B cell (primary cell): ENCODE measurements around the gene H2BK1. TPM values are rescaled to one million over a fixed set of nuclear protein-coding genes. Genes with fewer than 3 reads are reported as not detected.

Experiments
- ATAC-seq: fragments of 200-7000 bp; cut with Tn5 transposase; one replicate; pipeline ENCODE4 v1.10.0; 2021; ENCODE audit warnings: low read depth, mild to moderate bottlenecking, moderate number of reproducible peaks, moderate library complexity
- CTCF ChIA-PET: fragments of 350-600 bp; sonication (Branson Sonifier 250); formaldehyde crosslinking; loops from one replicate; lab custom pipeline; 2021; ENCODE audit warnings: antibody characterized with exemption, inconsistent platforms; lab: Charles Lee
- POLR2A ChIA-PET: fragments of 350-600 bp; sonication (Branson Sonifier 250); formaldehyde crosslinking; loops from one replicate; lab custom pipeline; 2021; ENCODE audit warnings: antibody characterized with exemption; lab: Charles Lee
- DNase-seq: peaks from one replicate; pipeline ENCODE4 v3.0.0; 2013
- H2AFZ ChIP-seq: 2 replicates; pipeline ENCODE4 v1.6.1; 2012; ENCODE audit warnings: mild to moderate bottlenecking, low read depth, low read length; ENCODE audit not compliant: insufficient read depth, poor library complexity, severe bottlenecking
- H3K27ac ChIP-seq, 2 donors: 1 replicate in 1 of 2; 2 replicates in 1 of 2; pipeline ENCODE4 v1.5.1; 2012 to 2013; ENCODE audit warnings: low read length in 2 of 2, mild to moderate bottlenecking in 2 of 2, moderate library complexity in 1 of 2
- H3K27me3 ChIP-seq, 4 experiments: fragments of 200-600 bp in 1 of 4; sonication (generic) in 1 of 4; replicated peaks in 1 of 4; 1 replicate in 2 of 4; 2 replicates in 2 of 4; pipeline versions ENCODE4 v1.6.1 to v1.7.0; 2013 to 2016; ENCODE audit warnings: low read length in 3 of 4, mild to moderate bottlenecking in 2 of 4, mixed read lengths in 1 of 4, moderate library complexity in 1 of 4; ENCODE audit not compliant: insufficient read depth in 4 of 4, control insufficient read depth in 3 of 4; ENCODE audit errors: control extremely low read depth in 1 of 4
- H3K36me3 ChIP-seq, 2 experiments: replicated peaks in 1 of 2; 1 replicate in 1 of 2; 2 replicates in 1 of 2; pipeline versions ENCODE4 v1.6.1 to v1.7.1; 2013; ENCODE audit warnings: low read length in 1 of 2; ENCODE audit not compliant: insufficient read depth in 2 of 2, control insufficient read depth in 1 of 2; ENCODE audit errors: control extremely low read depth in 1 of 2, extremely low read depth in 1 of 2
- H3K4me1 ChIP-seq, 2 donors: fragments of 200-600 bp in 1 of 2; sonication (generic) in 1 of 2; 1 replicate in 1 of 2; 2 replicates in 1 of 2; pipeline versions ENCODE4 v1.5.1 to v1.6.1; 2013 to 2017; ENCODE audit warnings: low read length in 2 of 2; ENCODE audit not compliant: control insufficient read depth in 2 of 2, insufficient read depth in 2 of 2
- H3K4me2 ChIP-seq: replicated peaks from 2 replicates; pipeline ENCODE3; 2012; ENCODE audit warnings: mild to moderate bottlenecking, low read depth, low read length; ENCODE audit not compliant: poor library complexity, severe bottlenecking
- H3K4me3 ChIP-seq, 5 experiments: fragments of 200-600 bp in 1 of 5; sonication (generic) in 1 of 5; 1 replicate in 3 of 5; 2 replicates in 2 of 5; pipeline versions ENCODE4 v1.5.1 to v1.7.0; 2011 to 2016; ENCODE audit warnings: low read length in 4 of 5, mild to moderate bottlenecking in 4 of 5, low read depth in 2 of 5, control low read depth in 1 of 5, moderate library complexity in 1 of 5; ENCODE audit not compliant: insufficient read depth in 1 of 5; ENCODE audit errors: control extremely low read depth in 1 of 5, extremely low read depth in 1 of 5
- H3K79me2 ChIP-seq: fragments of 200-600 bp; sonication (generic); one replicate; pipeline ENCODE4 v1.6.0; 2016; ENCODE audit warnings: low read length; ENCODE audit not compliant: control insufficient read depth, insufficient read depth
- H3K9ac ChIP-seq: fragments of 200-600 bp; sonication (generic); 2 replicates; pipeline ENCODE4 v1.6.1; 2017; ENCODE audit warnings: mild to moderate bottlenecking, low read length, moderate library complexity
- H3K9me3 ChIP-seq, 3 donors: one replicate each; pipeline versions ENCODE4 v1.6.1 to v1.7.1; 2013; ENCODE audit warnings: low read length in 2 of 3; ENCODE audit not compliant: control insufficient read depth in 2 of 3, insufficient read depth in 1 of 3; ENCODE audit errors: control extremely low read depth in 1 of 3
- H4K20me1 ChIP-seq: 2 replicates; pipeline ENCODE4 v1.6.0; 2012; ENCODE audit warnings: mild to moderate bottlenecking, low read length; ENCODE audit not compliant: insufficient read depth, control insufficient read depth, poor library complexity, severe bottlenecking
- H3K27ac Mint-ChIP-seq: one replicate; pipeline ENCODE4 v1.8.0; 2021; ENCODE audit warnings: mixed read lengths
- H3K27me3 Mint-ChIP-seq: one replicate; pipeline ENCODE4 v1.8.0; 2021; ENCODE audit warnings: mixed read lengths
- H3K4me1 Mint-ChIP-seq: one replicate; pipeline ENCODE4 v1.8.0; 2021; ENCODE audit warnings: mixed read lengths
- H3K4me3 Mint-ChIP-seq: one replicate; pipeline ENCODE4 v1.8.0; 2021; ENCODE audit warnings: mixed read lengths
- H3K9me3 Mint-ChIP-seq: one replicate; pipeline ENCODE4 v1.8.0; 2022; ENCODE audit warnings: mixed read lengths; ENCODE audit not compliant: insufficient read depth
- CTCF ChIP-seq: fragments of 200-600 bp; IDR thresholded peaks from one replicate; pipeline ENCODE4 v1.8.0; 2022; ENCODE audit warnings: antibody characterized with exemption, mild to moderate bottlenecking
- EZH2 ChIP-seq: IDR thresholded peaks from 2 replicates; pipeline ENCODE4 v1.6.1; 2012; ENCODE audit warnings: borderline replicate concordance, low read depth, mild to moderate bottlenecking, moderate library complexity, low read length; ENCODE audit not compliant: insufficient read depth, poor library complexity, severe bottlenecking
- WGBS: methylation state at CpG from one replicate; pipeline ENCODE4 v1.1.5; 2013; ENCODE audit warnings: missing lambda C conversion rate; ENCODE audit not compliant: insufficient coverage; 5-methylcytosine and 5-hydroxymethylcytosine counted together
- intact Hi-C: fragments of 100-400 bp; cut with micrococcal nuclease; formaldehyde crosslinking; loops from one replicate; pipeline ENCODE4 v1.10.0; 2022
- polyA plus RNA-seq: library from polyadenylated mRNA; depleted of rRNA; stranded (reverse); fragments of >200 nt; gene quantifications from 2 replicates; pipeline ENCODE4 v1.2.3, GENCODE V29; 2012
- total RNA-seq, 2 donors: library from RNA; stranded (reverse); fragments of 120-200 nt in 1 of 2; gene quantifications; 1 replicate in 1 of 2; 2 replicates in 1 of 2; pipeline versions ENCODE4 v1.2.3 to v1.2.4, GENCODE V29; 2013 to 2022

H2BK1 gene
- total and polyA plus RNA-seq, 2 donors (not counting 1 experiment from before 2014, with no cell fraction given), result 4.2 TPM; not detected in 1

- peak overlapping the region in 4 of 5 experiments; percentile 19 to 47 (median 41) for H3K4me3 ChIP-seq
Measured at GRCh38 chr7:151251689-151252560, 41.6 kb upstream of the H2BK1 start.

More at GRCh38 chr7:151251689-151252560, 41.6 kb upstream of the H2BK1 start:
- peak overlapping the region; percentile 86 for H3K4me3 Mint-ChIP-seq
- peaks cover 57% of the 10 kb centered on the region for H3K27me3 Mint-ChIP-seq
- Histone ChIP-seq H3K4me1 (peaks cover 23 to 30% of the 10 kb centered on the region in 2 donors), H2AFZ (peak overlapping the region; percentile 70), H3K36me3 (no peaks in the 10 kb centered on the region), H3K9ac (peak overlapping the region; percentile 48), H4K20me1 (no peaks in the 10 kb centered on the region), H3K79me2 (no peaks in the 10 kb centered on the region), H3K9me3 (peaks cover 0 to under 1% (median 0%) of the 10 kb centered on the region in 3 donors), H3K4me2 (peak overlapping the region; percentile 87), H3K27ac (no peak overlapping the region), H3K27me3 (peaks cover 0 to 52% (median 20%) of the 10 kb centered on the region in 4 experiments)
- no peak overlapping the region for H3K27ac Mint-ChIP-seq
- POLR2A ChIA-PET, result interaction anchor here (0.6 to 0.9 kb wide), 3 partner anchors 19 to 123 kb away, joined by 3 read pairs; partner anchors contain the start of genes ABCF2 and CHPF2
- DNase-seq (peak; percentile 65), ATAC-seq (peak; percentile 26)
- TF ChIP-seq EZH2 (no peak), CTCF (no peak)
- H3K9me3 Mint-ChIP-seq, result no peaks in the 10 kb centered on the region
- WGBS, result under 1% methylated on average over 59 of the region's 79 CpGs
- CTCF ChIA-PET, result interaction anchor here (2.0 kb wide), 1 partner anchor 8 kb away, joined by 8 read pairs; no protein-coding TSS in a partner anchor
- intact Hi-C loops, result no loop called here
- peaks cover 31% of the 10 kb centered on the region for H3K4me1 Mint-ChIP-seq
